Omental fat pad (tissue), 4 donors: ENCODE results near the gene SIK3. TPM values are rescaled to one million over a fixed set of nuclear protein-coding genes. Genes with fewer than 3 reads are reported as not detected.

ENCODE experiments used
- ATAC-seq: fragments of 150-250 bp; one replicate; pipeline ENCODE4 v1.9.1; 2016; ENCODE audit warnings: mild to moderate bottlenecking, moderate library complexity; ENCODE audit not compliant: low FRiP score
- DNase-seq: peaks from one replicate; pipeline ENCODE4 v3.0.0-alpha.2; 2019; ENCODE audit warnings: low spot score
- small RNA-seq: library from RNA; depleted of rRNA; stranded (forward); fragments of <200 nt; gene quantifications from one replicate; pipeline ENCODE3, GENCODE V24; 2016
- total RNA-seq, 4 donors: library from RNA; depleted of rRNA; stranded (reverse); fragments of >200 nt; gene quantifications; one replicate each; pipeline ENCODE4 v1.1.0, GENCODE V29; 2016
- TF ChIP-seq, protein P1 (sequence below), 3 donors: fragments of 450-650 bp; IDR thresholded peaks; one replicate each; pipeline ENCODE4 v1.5.1; 2016 to 2017; ENCODE audit warnings: antibody characterized with exemption in 3 of 3, mild to moderate bottlenecking in 3 of 3, moderate library complexity in 2 of 3

The SIK3 gene
- total RNA-seq, 4 donors from 2014 or later = 31.2 to 54.6 (median 50.2) TPM

DNA sequence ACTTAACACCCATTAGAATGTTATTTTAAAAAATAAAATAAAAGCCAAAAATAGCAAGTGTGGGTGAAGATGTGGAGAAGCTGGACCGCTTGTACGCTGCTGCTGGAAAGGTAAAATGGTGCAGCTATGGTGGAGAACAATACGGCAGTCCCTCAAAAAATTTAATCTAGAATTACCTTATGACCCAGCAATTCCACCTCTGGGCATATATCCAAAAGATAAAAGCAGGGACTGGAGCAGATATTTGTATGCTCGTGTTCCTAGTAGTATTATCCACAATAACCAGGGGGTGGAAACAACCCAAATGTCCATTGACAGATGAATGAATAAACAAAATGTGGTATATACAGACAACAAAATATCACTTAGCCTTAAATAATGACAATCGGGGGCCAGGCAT lies 300.4 kb downstream of the SIK3 start:
- TF ChIP-seq, protein P1, sequence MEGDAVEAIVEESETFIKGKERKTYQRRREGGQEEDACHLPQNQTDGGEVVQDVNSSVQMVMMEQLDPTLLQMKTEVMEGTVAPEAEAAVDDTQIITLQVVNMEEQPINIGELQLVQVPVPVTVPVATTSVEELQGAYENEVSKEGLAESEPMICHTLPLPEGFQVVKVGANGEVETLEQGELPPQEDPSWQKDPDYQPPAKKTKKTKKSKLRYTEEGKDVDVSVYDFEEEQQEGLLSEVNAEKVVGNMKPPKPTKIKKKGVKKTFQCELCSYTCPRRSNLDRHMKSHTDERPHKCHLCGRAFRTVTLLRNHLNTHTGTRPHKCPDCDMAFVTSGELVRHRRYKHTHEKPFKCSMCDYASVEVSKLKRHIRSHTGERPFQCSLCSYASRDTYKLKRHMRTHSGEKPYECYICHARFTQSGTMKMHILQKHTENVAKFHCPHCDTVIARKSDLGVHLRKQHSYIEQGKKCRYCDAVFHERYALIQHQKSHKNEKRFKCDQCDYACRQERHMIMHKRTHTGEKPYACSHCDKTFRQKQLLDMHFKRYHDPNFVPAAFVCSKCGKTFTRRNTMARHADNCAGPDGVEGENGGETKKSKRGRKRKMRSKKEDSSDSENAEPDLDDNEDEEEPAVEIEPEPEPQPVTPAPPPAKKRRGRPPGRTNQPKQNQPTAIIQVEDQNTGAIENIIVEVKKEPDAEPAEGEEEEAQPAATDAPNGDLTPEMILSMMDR (IDR thresholded peaks at IDR 0.05) = no peak
- ATAC-seq = no peak

DNA sequence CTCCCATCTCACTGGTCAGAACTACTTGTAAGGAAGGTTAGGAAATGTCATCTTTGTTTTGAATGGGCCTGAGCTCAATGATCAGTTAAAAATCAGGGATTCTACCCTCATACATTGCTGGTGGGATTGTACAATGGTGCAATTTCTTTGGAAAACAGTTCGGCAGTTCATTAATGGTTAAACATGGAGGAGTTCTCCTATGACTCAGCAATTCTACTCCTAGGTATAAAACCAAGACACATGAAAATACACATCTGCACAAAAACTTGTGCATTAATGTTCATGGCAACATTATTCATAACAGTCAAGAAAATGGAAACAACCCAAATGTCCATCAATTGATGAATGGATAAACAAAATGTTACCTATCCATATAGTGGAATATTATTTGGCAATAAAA lies 301.7 kb downstream of the SIK3 start:
- DNase-seq = no peak
- TF ChIP-seq, protein P1 (IDR thresholded peaks at IDR 0.05) = no peak
- no peak for ATAC-seq

More for the DNA sequence above, 300.4 kb downstream of the SIK3 start:
- no peak for DNase-seq

DNA sequence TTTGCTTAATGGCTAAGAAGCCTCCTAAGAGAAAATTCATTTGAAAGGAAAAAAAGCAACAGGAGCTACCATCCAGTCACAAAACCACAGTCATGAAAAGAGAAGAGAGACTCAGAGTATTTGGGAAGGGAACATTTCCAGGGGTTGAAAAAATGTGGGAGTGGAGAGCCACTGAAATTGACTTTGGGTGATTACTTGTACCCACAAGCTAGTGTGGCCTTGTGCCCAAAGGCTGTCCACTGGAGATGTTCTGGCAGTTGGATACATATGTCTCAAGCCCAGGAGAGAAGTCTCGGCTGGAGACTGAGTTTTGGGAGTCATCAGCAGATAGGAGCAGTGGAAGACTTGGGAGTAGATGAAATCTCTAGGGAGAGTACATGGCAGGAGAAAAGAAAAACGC lies 303.4 kb downstream of the SIK3 start:
- TF ChIP-seq, protein P1 (IDR thresholded peaks at IDR 0.05) = no peak
- DNase-seq = no peak
- ATAC-seq = no peak

DNA sequence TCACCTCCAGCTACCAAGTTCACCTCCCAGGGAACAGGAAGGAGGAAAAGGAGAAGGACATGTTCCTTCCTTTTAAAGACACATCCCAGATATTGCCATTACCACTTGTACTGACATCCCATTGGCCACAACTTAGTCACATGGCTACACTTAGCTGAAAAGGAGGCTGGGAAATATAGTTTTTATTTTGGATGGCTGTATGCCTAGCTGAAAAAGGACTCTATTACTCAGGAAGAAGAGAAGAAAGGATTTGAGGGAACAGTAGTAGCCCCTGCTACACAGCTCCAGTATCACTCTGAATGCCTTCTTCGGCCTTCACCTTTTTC lies 304.5 kb downstream of the SIK3 start:
- no peak for ATAC-seq
- DNase-seq = no peak

More for the DNA sequence above, 304.5 kb downstream of the SIK3 start:
- TF ChIP-seq, protein P1 (IDR thresholded peaks at IDR 0.05) = no peak

Small RNA genes within 50 kb of the gene (small RNA-seq; reads per million reads assigned to genes)
- not detected for gene AP000936.3
- gene RNY4P6 = 4.1 reads per million, percentile 72 among the genes with 10 or more reads in this experiment

Other genes with a start within 250 kb of the SIK3 start
- gene PAFAH1B2, start 45.9 kb upstream of the SIK3 start, total RNA-seq = 100 to 1,000 TPM in 2 of 4 donors, 10 to 100 TPM in 2; 76.0 to 108 (median 98.6) TPM
- gene SIDT2, start 80.3 kb upstream of the SIK3 start, total RNA-seq = 100 to 1,000 TPM in 1 of 4 donors, 10 to 100 TPM in 3; 63.4 to 101 (median 81.1) TPM
- gene TAGLN, start 100.9 kb upstream of the SIK3 start, total RNA-seq = 1,000 to 10,000 TPM in 1 of 4 donors, 100 to 1,000 TPM in 3; 731 to 1,161 (median 827) TPM
- 10 to 100 TPM; 39.8 to 78.1 (median 50.0) TPM for gene PCSK7, start 133.6 kb upstream of the SIK3 start, total RNA-seq
- 10 to 100 TPM in 2 of 4 donors, 1 to 10 TPM in 2; 7.7 to 12.1 (median 9.8) TPM for gene RNF214, start 134.2 kb upstream of the SIK3 start, total RNA-seq
- gene BACE1-AS, start 192.9 kb upstream of the SIK3 start, total RNA-seq = 10 to 100 TPM in 1 of 4 donors, 1 to 10 TPM in 3; 2.3 to 12.0 (median 5.7) TPM
- gene BACE1, start 217.8 kb upstream of the SIK3 start, total RNA-seq = 10 to 100 TPM; 20.0 to 32.4 (median 24.7) TPM
- 10 to 100 TPM; 15.1 to 20.3 (median 19.4) TPM for gene CEP164, start 229.4 kb upstream of the SIK3 start, total RNA-seq